ENCODE measurements around the gene CCDC14.
"Not testable (repeated sequence)": the region's sequence is repeated elsewhere in the genome, so short reads cannot be mapped to it uniquely, and the experiment has no call there.

Gene CCDC14

DNA sequence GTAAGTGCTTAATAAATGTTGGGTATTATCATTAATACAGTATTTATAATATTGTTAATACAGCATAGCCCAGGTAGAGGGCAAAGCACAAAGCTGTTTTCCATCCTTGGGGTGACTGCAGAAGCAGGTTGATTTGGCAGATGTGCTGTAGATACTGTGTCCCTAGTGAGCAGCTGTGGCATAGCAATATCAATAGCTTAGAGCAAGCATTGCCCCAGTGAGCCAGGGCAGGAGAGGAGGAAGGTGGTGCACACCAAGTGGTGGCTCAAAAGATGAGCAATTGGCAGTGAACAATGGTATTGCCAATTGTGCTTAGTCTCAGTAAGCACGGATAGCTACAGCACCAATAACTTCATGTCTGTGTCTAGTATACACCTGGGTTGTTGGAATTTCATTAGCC is 5.8 kb upstream of the CCDC14 start:
- not testable (repeated sequence) for DNase-seq

DNA sequence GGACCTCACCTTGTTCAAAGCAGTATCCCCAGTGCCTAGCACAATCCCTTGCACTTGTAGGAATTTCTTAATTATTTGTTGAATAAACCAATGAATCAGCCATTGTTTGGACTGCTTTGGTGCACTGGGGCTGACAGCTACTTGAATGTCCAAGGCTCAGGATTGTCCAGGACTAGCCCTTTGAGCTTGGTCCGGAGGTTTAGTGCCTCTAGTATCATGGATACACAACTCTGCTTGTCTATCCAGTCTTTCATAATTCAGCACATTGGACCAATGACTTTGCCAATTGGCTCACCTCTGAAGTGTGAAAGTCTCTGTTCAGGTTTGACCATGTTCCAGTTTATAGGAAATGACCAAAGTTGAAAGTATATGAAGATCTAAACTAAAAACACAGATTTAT is 3.8 kb upstream of the CCDC14 start:
- not testable (repeated sequence) for DNase-seq

DNA sequence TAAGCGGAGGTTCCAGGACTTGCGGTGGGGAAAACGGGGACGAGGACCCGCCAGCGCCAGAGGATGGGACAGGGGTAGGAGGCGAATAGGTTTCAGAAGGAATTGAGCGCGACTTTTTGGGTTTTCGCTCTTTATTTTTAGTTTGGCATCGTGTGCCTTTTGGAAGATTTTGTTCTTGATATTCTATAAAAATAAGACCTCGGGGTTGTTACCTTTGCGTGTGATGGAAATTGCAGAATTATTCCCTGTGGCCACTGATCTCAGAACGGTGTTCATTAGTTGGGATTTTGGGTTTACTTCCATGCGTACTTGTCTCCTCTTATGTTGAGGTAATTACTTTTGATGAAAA is 453 bp upstream of the CCDC14 start:
- DNase-seq: no peak

- no peak for DNase-seq
Measured at GRCh38 chr3:123953735-123954134, 7.3 kb downstream of the CCDC14 start.

- no peak for DNase-seq
Measured at GRCh38 chr3:123952844-123953520, 8.0 kb downstream of the CCDC14 start.

DNA sequence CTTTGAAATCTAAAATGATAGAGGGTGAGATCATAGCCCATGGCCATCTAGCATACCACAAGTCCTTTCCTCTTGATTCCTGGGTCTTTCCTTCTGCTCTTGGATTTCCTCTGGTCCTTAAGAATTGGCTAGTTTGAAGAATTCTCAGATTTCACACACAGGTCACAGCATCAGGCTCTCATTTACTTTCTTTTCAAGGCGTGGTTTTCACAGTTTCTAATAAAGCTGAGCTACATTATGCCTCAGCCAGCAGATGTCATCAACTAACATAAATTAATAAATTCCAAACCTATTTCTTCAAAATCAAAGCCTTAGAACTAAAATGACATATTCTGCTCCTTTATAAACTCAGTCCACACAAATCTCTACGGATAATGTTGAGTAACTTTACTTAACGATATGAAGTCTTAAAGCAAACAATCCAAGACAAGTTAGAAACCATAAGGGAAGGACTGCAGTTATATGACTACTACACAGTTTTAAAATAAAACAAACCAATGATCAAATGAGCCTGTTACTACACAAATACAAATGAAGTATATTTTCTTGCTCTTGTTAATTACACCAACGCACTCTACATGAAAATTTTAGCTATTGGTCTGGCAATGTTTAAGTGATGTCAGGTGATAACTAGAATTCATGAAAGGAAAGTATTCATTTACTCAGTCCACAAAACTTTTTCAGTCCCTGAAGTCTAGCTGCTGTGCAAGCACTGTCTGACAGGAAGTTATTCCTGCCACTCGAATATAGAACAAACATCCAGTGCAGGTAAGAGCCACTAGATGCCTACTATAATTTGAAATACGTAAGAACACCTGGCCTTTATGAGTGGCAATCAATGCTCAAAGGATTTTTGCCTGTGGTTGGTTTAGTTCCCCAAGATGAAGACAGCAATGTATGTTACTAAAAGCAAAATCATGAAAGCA is 9.2 kb downstream of the CCDC14 start:
- peak; percentile 61 for DNase-seq

GRCh38 chr3:123949641-123950040 is 11.4 kb downstream of the CCDC14 start:
- no peak for DNase-seq

- no peak for DNase-seq
Measured at GRCh38 chr3:123948449-123948848, 12.6 kb downstream of the CCDC14 start.

DNA sequence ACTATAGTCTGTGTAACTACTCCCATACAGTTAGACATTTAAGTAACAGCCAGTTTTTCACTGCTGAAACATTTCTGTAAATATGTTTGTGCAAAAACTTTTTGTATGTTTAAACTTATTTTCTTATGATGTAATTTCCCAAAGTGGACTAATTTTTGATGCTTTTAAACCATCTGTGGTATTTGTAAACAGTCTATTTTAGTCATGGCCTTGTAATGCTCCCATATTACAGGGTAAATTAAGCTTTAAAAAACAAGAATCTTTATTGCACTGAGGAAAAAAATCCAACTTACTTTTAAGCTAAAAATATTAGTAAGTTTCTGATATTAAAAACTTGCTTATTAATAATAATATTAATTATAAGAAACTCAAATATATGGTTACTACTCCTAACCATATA is 13.5 kb downstream of the CCDC14 start:
- DNase-seq: no peak

DNA sequence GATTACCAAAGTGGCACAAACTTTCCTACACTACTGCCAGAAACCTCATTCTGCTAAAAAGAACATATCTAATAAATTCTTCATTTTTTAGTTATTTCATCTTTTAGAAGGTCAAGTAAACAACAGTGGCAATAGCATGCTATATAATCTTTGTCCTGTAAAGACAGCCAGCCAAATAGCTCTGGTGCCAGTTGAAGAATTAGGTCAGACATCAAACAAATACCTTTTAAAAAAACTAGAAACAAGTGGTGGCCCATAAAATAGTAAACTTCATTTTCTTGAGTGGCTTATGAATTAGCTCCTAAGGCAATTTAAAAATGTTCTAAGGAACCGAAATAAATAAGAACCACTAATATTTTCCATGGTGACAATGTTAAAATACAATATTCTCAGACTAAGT is 19.5 kb downstream of the CCDC14 start:
- no peak for DNase-seq

DNA sequence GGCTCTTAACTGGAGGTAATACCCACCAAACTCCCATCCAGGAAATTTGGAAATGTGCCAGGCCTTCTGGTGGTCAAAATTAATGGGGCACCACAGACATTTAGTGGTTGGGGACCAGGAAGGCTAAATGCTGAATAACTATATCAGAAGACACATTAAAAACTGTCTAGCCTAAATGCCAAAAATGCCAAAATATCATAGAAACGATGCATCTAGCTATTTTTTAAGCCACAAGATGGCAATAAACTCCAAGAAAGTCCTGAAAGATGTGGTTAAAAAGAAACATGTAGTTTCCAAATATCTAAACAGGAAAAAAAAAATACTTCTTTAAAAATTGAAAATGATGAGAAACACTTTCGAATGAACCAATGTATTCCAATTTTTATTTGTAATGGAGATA is 19.9 kb downstream of the CCDC14 start:
- DNase-seq: no peak

GRCh38 chr3:123939706-123940105 is 21.3 kb downstream of the CCDC14 start:
- DNase-seq: no peak

GRCh38 chr3:123936400-123936799 is 24.6 kb downstream of the CCDC14 start:
- no peak for DNase-seq

DNA sequence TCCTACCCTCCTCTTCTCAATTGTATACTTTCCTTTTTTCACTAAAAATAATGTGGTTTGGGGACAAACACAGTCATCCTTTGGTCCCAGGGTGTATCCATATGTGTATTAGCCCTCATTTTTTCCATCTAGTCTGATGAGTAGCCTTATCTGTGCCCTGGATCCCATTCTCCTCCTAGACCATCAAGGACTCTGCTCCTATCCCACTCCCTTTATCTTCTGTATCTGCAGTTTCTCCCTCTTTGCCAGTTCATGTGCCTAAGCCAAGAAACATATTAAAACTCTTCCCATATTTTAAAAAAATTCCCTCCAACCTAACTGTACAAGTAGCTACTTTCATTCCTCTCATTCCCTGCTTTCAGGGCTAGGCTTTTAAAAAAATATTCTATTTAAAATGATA is 25.2 kb downstream of the CCDC14 start:
- no peak for DNase-seq

DNA sequence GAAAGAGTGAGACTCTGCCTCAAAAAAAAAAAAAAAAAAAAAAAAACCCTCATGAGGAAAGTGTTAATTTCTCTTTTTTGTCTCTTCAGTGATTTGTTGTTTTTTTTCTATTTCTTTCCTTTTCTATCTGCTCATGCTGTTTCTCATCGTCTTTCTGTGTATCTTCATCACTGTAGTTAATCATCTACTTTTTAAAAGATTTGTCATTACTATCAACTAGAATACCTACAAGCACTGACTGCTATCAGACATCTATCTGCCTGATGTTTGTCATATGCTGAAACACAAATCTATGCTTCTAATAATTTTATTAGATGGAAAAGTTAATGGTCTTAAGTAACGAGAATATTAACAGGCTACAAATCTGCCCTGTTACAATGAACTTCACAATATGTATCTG is 26.8 kb downstream of the CCDC14 start:
- no peak for DNase-seq

DNA sequence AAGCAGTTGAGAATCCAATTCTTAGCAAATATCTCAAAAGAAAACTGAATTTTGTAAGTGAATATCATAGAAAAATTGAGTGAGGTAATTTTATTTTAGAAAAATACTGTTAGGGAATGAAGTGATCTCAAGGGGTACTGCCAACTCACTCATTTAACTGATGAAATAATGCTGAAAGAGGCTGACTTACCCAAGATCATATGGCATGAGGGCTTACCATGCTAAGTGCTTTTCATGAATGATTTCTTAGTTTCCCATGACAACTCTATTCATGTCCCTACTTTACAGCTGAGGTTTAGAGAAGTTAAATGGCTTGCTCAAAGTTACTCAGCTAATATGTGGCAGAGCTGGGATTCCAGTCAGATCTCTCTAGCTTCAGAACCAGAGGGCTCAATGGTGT is 30.6 kb downstream of the CCDC14 start:
- DNase-seq: no peak

DNA sequence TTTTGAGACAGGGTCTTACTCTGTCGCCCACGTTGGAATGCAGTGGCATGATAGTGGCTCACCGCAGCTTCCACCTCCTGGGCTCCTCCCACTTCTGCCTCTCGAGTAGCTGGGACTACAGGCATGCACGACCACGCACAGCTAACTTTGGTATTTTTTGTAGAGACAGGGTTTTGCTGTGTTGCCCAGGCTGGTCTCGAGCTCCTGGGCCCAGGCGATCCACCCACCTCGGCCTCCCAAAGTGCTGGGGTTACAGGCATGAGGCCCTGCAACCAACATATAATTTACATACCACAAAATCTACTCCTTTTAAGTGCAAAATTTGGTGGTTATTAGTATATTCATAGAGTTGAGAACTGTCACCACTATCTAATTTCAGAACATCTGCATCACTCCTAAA is 31.7 kb downstream of the CCDC14 start:
- no peak for DNase-seq

DNA sequence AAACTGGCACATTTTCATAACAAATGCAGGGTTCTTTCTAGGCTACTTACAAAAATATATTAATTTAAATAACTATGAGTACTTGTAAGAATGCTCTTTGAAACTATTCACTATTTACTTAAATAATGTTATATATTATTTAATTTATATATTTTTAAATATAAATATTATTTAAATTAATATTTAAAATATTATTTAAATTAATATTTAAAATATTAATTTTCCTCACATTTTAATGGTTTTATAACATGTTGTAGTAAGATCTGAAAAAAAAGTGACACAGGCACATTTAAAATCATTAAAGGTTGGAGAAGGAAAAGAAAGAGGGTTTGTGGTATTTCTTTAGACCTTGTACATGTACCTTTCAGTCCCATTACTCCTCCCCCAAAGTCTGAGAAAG is 34.6 kb downstream of the CCDC14 start:
- DNase-seq: no peak

DNA sequence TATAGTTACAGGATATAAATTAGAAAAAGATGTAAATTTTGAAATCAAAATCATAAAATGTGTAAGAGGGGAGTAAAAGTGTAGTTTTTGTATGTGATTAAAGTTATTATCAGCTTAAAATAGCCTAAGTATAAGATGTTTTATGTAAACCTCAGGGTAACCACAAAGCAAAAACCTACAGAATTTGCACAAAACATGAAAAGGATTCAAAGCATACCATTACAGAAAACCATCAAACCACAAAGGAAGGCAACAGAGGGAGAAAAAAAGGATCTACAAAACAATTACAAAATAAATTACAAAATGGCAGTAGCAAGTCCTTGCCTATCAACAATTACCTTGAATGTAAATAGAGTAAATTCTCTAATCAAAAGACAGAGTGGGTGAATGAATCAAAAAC is 40.2 kb downstream of the CCDC14 start:
- DNase-seq: no peak

GRCh38 chr3:123920383-123920782 is 40.6 kb downstream of the CCDC14 start:
- DNase-seq: no peak

DNA sequence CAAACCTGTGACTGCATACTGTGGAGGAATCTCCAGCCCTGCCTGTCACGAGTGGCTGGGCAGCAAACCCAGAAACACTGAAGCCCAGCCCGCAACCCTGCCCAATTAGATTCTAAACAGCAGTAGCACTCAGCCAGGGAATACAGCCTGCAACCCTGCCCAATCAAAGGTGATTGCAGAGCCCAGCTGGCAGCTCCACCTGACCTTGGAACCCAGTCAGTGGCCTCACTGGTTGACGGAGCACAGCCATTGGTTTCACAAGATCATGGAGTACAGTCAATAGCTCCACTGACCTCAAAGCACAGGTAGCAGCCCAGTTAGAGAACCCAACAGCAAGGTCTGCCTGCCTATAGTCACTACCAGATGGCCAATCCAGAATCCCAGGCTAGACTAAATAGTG is 41.7 kb downstream of the CCDC14 start:
- DNase-seq: no peak

- no peak for DNase-seq
Measured at GRCh38 chr3:123914829-123915228, 46.2 kb downstream of the CCDC14 start.

DNA sequence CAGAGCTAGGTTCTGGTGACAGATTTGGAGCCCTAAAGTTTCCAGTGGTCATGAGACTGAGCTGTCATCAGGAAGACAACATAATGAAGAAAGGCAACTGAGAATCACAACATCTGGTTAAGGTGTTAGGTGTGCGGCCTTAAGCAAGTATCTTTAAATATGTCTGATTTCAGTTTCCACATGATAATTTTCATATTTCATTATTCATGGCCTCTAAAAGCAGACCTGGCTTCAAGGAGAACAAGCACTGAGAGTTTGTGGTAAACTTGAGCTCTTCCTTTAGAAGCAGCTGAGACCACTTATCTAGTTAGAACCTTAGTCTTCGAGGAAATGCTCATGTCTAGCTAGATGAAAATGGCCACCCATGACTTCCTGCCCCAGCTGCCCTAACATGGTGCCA is 51.2 kb downstream of the CCDC14 start:
- DNase-seq: no peak

- no peak for DNase-seq
Measured at GRCh38 chr3:123907720-123908119, 53.3 kb downstream of the CCDC14 start.

All from NCI-H774 (cell line).